Measurements from ENCODE around the gene PPIL4. TPM values are rescaled to one million over a fixed set of nuclear protein-coding genes. Genes with fewer than 3 reads are reported as not detected.

The PPIL4 gene, protein sequence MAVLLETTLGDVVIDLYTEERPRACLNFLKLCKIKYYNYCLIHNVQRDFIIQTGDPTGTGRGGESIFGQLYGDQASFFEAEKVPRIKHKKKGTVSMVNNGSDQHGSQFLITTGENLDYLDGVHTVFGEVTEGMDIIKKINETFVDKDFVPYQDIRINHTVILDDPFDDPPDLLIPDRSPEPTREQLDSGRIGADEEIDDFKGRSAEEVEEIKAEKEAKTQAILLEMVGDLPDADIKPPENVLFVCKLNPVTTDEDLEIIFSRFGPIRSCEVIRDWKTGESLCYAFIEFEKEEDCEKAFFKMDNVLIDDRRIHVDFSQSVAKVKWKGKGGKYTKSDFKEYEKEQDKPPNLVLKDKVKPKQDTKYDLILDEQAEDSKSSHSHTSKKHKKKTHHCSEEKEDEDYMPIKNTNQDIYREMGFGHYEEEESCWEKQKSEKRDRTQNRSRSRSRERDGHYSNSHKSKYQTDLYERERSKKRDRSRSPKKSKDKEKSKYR
- 32.3 and 35.7 TPM in 2 replicates for total RNA-seq

DNA sequence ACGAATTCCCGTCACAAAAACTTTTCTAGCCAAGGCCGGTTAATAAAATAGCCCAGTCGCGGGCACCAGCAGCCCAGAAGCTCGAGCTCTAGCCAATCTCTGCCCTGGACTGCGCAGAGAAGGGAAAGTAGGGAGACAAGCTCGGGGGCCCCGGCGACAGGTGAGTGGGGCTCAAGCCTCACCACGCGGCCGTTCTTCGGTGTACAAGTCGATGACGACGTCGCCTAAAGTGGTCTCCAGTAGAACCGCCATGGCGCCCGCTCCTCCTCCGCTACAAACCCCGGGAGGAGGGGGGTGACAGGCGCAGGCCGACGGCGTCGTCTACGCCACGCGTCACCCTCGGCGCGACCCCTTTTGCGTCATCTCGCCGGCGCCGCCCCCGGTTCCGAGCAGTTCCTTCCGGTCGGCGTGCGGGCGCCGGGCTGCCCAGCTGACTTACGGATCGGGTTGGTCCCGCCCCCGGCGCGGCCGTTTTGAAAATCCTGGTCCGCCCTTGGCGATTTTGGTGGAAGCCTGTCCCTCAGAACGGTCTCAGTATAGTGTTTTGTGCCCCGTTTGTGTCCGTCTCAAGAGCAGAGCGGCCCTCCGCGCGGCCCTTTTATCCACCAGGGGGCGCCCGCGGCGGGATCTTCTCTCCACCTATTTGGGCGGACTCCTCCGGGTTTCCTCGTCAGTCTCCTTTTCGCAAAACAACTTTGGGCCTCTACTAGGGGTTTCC is at the start of gene PPIL4:
Gene PPIL4 (minus strand): TSS at position 290 of the 718 bp plus-strand sequence. CDS start 38 bp downstream, at position 252.

DNA sequence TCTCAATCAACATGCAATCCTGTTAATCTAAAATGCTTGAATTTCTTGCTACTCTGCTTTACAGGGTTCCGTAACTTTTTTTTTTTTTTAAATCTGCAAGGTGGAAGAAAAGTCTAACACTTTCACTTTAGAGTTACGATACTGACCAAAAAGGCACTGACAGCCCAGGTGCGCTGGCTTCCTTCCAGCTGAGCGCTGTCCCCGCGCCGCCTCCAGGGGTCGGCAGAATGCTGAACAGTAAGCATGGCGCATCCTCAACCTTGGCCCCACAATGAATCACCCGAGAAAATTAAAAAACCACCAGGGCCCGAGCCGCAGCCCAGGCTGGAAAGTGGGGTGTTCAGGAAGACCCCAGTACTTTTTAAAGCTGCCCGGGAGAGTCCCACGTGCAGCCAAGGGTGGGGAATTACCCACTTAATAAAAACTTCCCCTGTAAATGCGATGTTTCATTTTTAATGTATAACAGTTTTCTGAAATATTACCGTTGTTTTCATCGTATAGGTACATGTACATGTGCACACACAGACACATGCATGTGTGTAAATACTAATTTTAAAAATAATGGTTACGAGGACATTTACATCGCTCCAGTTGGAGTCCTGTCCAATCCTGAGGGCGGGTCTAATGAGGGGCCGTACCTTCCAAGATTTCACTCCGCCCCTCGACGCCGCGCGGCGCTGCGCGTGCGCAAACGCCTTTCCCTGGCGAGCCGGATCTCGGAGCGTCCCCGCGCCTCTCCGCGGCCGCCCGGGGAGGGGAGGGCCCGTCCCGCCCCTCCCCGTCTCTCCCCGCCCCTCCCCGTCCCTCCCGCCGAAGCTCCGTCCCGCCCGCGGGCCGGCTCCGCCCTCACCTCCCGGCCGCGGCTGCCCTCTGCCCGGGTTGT is 19.9 kb upstream of the PPIL4 start, which contains the start of gene GINM1:
Gene GINM1 (plus strand): TSS at position 849 of the 883 bp plus-strand sequence. CDS start 40 bp downstream, outside the sequence.

DNA sequence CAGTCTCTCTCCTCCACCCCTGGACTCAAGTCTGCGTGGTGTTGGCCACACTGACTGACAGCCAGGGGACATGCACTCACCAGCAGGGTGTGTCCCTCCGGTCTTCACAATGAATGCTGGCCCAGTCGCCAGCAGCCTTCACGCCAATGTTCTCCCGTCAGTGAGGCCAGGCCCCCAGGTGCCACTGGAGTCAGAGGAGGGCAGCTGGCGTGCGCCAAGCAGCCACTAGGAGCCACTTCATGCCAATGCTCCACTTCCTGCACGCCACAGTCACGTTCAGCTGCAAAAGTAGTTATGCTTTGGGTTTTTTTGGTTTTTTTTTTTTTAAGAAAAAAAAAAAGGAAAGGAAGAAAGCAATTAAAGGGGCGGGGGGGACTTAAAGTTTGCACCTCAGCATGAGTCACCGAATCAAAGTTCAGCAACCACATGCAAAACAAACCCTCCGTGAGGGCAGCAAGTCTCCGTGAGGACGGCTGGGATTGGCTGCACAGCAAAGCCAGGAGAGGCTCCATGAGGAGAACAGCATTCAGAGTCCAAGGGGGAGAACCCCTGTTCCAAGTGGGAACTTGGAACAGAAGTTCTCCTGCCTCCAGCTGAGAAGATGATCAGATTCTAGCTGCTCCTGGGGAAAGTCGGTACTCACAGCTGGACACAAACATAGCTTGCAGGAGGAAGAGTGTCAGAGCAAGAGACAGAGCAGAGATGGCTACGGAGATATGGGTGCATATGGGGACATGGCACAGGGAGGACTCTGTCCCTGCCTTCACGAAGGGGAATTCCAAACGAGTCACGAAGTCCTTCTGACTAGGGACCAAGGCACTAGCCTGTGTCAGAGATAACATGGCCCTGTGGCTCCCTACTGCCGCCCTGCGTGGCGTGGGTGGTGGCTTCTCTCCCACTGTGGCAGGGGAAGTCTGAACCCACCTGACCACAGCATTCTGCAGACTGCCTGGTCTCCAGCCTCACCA is 60.8 kb downstream of the PPIL4 start, which contains the start of gene ZC3H12D:
Gene ZC3H12D (minus strand): TSS at position 282 of the 968 bp plus-strand sequence. CDS start 10,471 bp downstream, outside the sequence.

Small RNAs within 50 kb of the gene (small RNA-seq; reads per million reads assigned to genes)
- gene RF00410 (not detected), gene RNU7-3P (not detected)

Other genes starting within 250 kb of the PPIL4 start
- gene TAB2, start 228.3 kb downstream of the PPIL4 start, total RNA-seq, result 36.7 and 45.6 TPM in 2 replicates
- 3.2 and 3.9 TPM in 2 replicates for gene SUMO4, start 145.8 kb downstream of the PPIL4 start, total RNA-seq
- gene ZC3H12D, start 61.0 kb downstream of the PPIL4 start, total RNA-seq, result 0.24 and 1.1 TPM in 2 replicates
- 53.5 and 55.3 TPM in 2 replicates for gene GINM1, start 20.3 kb upstream of the PPIL4 start, total RNA-seq
- 28.3 and 29.5 TPM in 2 replicates for gene KATNA1, start 102.7 kb upstream of the PPIL4 start, total RNA-seq
- 30.4 and 34.1 TPM in 2 replicates for gene LATS1, start 172.1 kb upstream of the PPIL4 start, total RNA-seq
- 23.4 and 35.1 TPM in 2 replicates for gene NUP43, start 200.5 kb upstream of the PPIL4 start, total RNA-seq
- gene PCMT1, start 203.7 kb upstream of the PPIL4 start, total RNA-seq, result 90.4 and 110 TPM in 2 replicates

Data from hair follicle dermal papilla cell (primary cell).